SK-N-SH (cell line): ENCODE results near the gene PHF12. TPM values are rescaled to one million over a fixed set of nuclear protein-coding genes. Genes with fewer than 3 reads are reported as not detected.

ENCODE experiments used
- CTCF ChIA-PET: fragments of 300-600, 350-600 bp; formaldehyde crosslinking; extraction: SDS; loops from one replicate; lab custom pipeline; 2021; lab: Yijun Ruan, JAX
- POLR2A ChIA-PET: fragments of 350-600 bp; sonication (Branson Sonifier 250); formaldehyde crosslinking; extraction: SDS; loops from one replicate; lab custom pipeline; 2020; ENCODE audit warnings: antibody characterized with exemption, inconsistent platforms; lab: Yijun Ruan, JAX
- DNase-seq: peaks from one replicate; pipeline ENCODE4 v3.0.0; 2012
- H2AFZ ChIP-seq: fragments of 200-600 bp; sonication (generic); 2 replicates; pipeline ENCODE4 v1.8.1; 2016; ENCODE audit warnings: antibody characterized with exemption, mild to moderate bottlenecking, low read depth
- H3F3A ChIP-seq: fragments of 200-600 bp; sonication (generic); replicated peaks from 2 replicates; pipeline ENCODE3; 2016; ENCODE audit warnings: antibody characterized with exemption, mild to moderate bottlenecking; ENCODE audit not compliant: insufficient read depth
- H3K27ac ChIP-seq, 2 experiments: fragments of 200-500 bp in 1 of 2; fragments of 200-600 bp in 1 of 2; sonication (Bioruptor generic) in 1 of 2; sonication (generic), shearing (Covaris generic) in 1 of 2; 2 replicates each; pipeline versions ENCODE4 v1.5.1 to v1.6.1; 2014 to 2016; ENCODE audit warnings: low read depth in 2 of 2, inconsistent platforms in 1 of 2, low read length in 1 of 2, mild to moderate bottlenecking in 1 of 2, mixed read lengths in 1 of 2
- H3K27me3 ChIP-seq: fragments of 200-600 bp; sonication (generic), shearing (Covaris generic); 2 replicates; pipeline ENCODE4 v1.6.1; 2016; ENCODE audit warnings: mixed run types; ENCODE audit not compliant: insufficient read depth
- H3K36me3 ChIP-seq, 2 experiments: fragments of 200-500 bp in 1 of 2; fragments of 200-600 bp in 1 of 2; sonication (Bioruptor generic) in 1 of 2; sonication (generic) in 1 of 2; replicated peaks in 1 of 2; 2 replicates each; pipeline versions ENCODE3 to v1.5.1; 2014 to 2016; ENCODE audit warnings: low read length in 1 of 2, mild to moderate bottlenecking in 1 of 2; ENCODE audit not compliant: insufficient read depth in 2 of 2, control insufficient read depth in 1 of 2
- H3K4me1 ChIP-seq, 2 experiments: fragments of 200-500 bp in 1 of 2; fragments of 200-600 bp in 1 of 2; sonication (Bioruptor generic) in 1 of 2; sonication (generic), shearing (Covaris generic) in 1 of 2; 2 replicates each; pipeline versions ENCODE4 v1.5.1 to v1.6.1; 2014 to 2016; ENCODE audit warnings: low read depth in 1 of 2, low read length in 1 of 2, mixed run types in 1 of 2; ENCODE audit not compliant: insufficient read depth in 2 of 2, control insufficient read depth in 1 of 2
- H3K4me2 ChIP-seq: fragments of 200-600 bp; sonication (generic), shearing (Covaris generic); 2 replicates; pipeline ENCODE4 v1.6.1; 2017; ENCODE audit warnings: mixed run types
- H3K4me3 ChIP-seq, 2 experiments: fragments of 200-500 bp in 1 of 2; fragments of 200-600 bp in 1 of 2; sonication (Bioruptor generic) in 1 of 2; sonication (generic), shearing (Covaris generic) in 1 of 2; 2 replicates each; pipeline versions ENCODE4 v1.5.1 to v1.8.1; 2014 to 2016; ENCODE audit warnings: low read depth in 2 of 2, inconsistent platforms in 1 of 2, low read length in 1 of 2, mild to moderate bottlenecking in 1 of 2, mixed read lengths in 1 of 2, moderate library complexity in 1 of 2
- H3K79me2 ChIP-seq: fragments of 200-600 bp; sonication (generic); 2 replicates; pipeline ENCODE4 v1.8.1; 2017; ENCODE audit warnings: mild to moderate bottlenecking; ENCODE audit not compliant: insufficient read depth
- H3K9ac ChIP-seq: fragments of 200-600 bp; sonication (generic); 2 replicates; pipeline ENCODE4 v1.6.1; 2017; ENCODE audit warnings: mixed run types
- H3K9me2 ChIP-seq: fragments of 200-600 bp; sonication (generic); 2 replicates; pipeline ENCODE4 v1.6.1; 2017; ENCODE audit warnings: mixed run types
- H3K9me3 ChIP-seq: fragments of 200-600 bp; sonication (generic); 2 replicates; pipeline ENCODE4 v1.6.1; 2017; ENCODE audit warnings: mixed run types, mild to moderate bottlenecking, moderate library complexity
- H4K20me1 ChIP-seq: fragments of 200-600 bp; sonication (generic); 2 replicates; pipeline ENCODE4 v1.6.1; 2017; ENCODE audit warnings: mild to moderate bottlenecking, mixed run types; ENCODE audit not compliant: insufficient read depth
- EP300 ChIP-seq, 2 experiments: IDR thresholded peaks; 2 replicates each; pipeline versions ENCODE4 v1.4.0 to v1.6.1; 2012; ENCODE audit warnings: borderline replicate concordance in 1 of 2, low read depth in 1 of 2, low read length in 1 of 2
- FOSL2 ChIP-seq: IDR thresholded peaks from 2 replicates; pipeline ENCODE4 v1.4.0; 2012; ENCODE audit warnings: low read depth, mild to moderate bottlenecking, moderate library complexity, borderline replicate concordance
- FOXJ3 ChIP-seq: sonication (generic); formaldehyde crosslinking; IDR thresholded peaks from 2 replicates; pipeline ENCODE4 v1.5.1; 2020; ENCODE audit warnings: mild to moderate bottlenecking, missing genetic modification reagents
- JUND ChIP-seq: IDR thresholded peaks from 2 replicates; pipeline ENCODE4 v1.4.0; 2012
- MXI1 ChIP-seq: IDR thresholded peaks from 2 replicates; pipeline ENCODE4 v1.6.1; 2012; ENCODE audit warnings: mild to moderate bottlenecking, low read depth, low read length, improper control_type of control experiment
- POLR2AphosphoS5 ChIP-seq: IDR thresholded peaks from 2 replicates; pipeline ENCODE4 v1.6.1; 2012; ENCODE audit warnings: low read depth, low read length
- RCOR1 ChIP-seq: fragments of 150-350 bp; IDR thresholded peaks from 2 replicates; pipeline ENCODE4 v1.6.1; 2017; ENCODE audit warnings: antibody characterized with exemption, low read length
- RXRA ChIP-seq: IDR thresholded peaks from 2 replicates; pipeline ENCODE4 v1.4.0; 2012; ENCODE audit warnings: low read depth, mild to moderate bottlenecking, borderline replicate concordance
- SIN3A ChIP-seq: IDR thresholded peaks from 2 replicates; pipeline ENCODE4 v1.6.1; 2012; ENCODE audit warnings: low read depth, mild to moderate bottlenecking, low read length, moderate library complexity, borderline replicate concordance
- TCF12 ChIP-seq: IDR thresholded peaks from 2 replicates; pipeline ENCODE4 v1.4.0; 2012
- TEAD4 ChIP-seq: IDR thresholded peaks from 2 replicates; pipeline ENCODE4 v1.4.0; 2012; ENCODE audit warnings: mild to moderate bottlenecking, borderline replicate concordance; ENCODE audit not compliant: insufficient read depth
- YY1 ChIP-seq: IDR thresholded peaks from 2 replicates; pipeline ENCODE4 v1.4.0; 2012; ENCODE audit warnings: low read depth, mild to moderate bottlenecking
- WGBS: methylation state at CpG from one replicate; pipeline ENCODE4 v1.1.6; 2017; ENCODE audit warnings: low lambda C conversion rate; 5-methylcytosine and 5-hydroxymethylcytosine counted together
- polyA plus RNA-seq, 3 experiments: library from polyadenylated mRNA; depleted of rRNA; stranded (reverse); fragments of >200 nt; gene quantifications; 2 replicates each; pipeline ENCODE4 v1.2.3, GENCODE V29; 2012
- TF ChIP-seq, protein P1 (sequence below): IDR thresholded peaks from 2 replicates; pipeline ENCODE4; 2012
- TF ChIP-seq, protein P2 (sequence below): fragments of 150-350 bp; IDR thresholded peaks from 2 replicates; pipeline ENCODE4 v1.6.1; 2016; ENCODE audit warnings: mild to moderate bottlenecking, low read depth, low read length
- TF ChIP-seq, protein P3 (sequence below): fragments of 150-350 bp; IDR thresholded peaks from 2 replicates; pipeline ENCODE4 v1.6.1; 2017; ENCODE audit warnings: antibody characterized with exemption, low read length, low read depth, borderline replicate concordance
- TF ChIP-seq, protein P4 (sequence below): IDR thresholded peaks from 2 replicates; pipeline ENCODE4 v1.4.0; 2012; ENCODE audit warnings: low read depth
- TF ChIP-seq, protein P5 (sequence below): IDR thresholded peaks from 2 replicates; pipeline ENCODE4 v1.6.1; 2012; ENCODE audit warnings: mild to moderate bottlenecking, low read depth, low read length, moderate library complexity

The PHF12 gene
- polyA plus RNA-seq, 1 of the 3 experiments (the other 2 are of a cell fraction), result 24.0 TPM

DNA sequence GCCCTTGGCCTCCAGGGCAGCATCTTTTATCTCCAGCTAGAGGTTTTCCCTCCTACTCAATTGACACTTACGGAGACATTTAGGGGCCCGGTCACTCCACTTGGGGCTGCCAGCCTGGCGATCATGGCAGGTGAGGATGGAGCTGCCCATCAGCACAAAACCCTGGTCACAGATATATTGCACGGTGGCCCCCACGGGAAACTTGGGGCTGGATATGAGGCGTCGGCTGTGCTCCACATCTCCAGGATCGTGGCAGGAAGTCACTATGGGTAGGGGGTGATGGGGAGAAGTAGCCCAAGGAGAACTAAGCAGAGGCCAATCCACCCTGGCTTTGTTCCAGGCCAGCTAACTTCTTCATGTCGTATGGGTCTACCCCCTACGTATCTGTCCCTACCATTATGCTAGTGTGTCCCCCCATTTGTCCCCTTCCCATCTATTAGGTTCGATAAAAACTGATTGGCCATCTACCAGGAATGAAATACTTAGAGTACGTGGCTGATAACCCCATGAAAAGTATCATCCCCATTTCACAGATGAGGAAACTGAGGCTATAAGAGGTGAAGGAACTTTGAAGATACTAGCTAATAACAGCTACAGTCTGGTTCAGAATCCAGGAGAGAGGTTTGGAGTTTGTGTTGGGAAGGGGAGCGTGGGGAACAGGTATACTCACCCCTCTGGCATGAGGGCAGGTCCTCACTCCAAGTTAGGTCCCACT is 6.1 kb upstream of the PHF12 start:
- Histone ChIP-seq H3K4me3 (no peak overlapping the region), H3K9ac (no peak overlapping the region), H4K20me1 (no peaks in the 10 kb centered on the region), H3K27ac (no peak overlapping the region), H3K4me2 (no peak overlapping the region), H3F3A (peaks cover 8% of the 10 kb centered on the region), H2AFZ (no peak overlapping the region), H3K79me2 (no peaks in the 10 kb centered on the region), H3K4me1 (peaks cover 8 to 12% of the 10 kb centered on the region in 2 experiments; a peak in 3 of 4 replicates), H3K27me3 (no peaks in the 10 kb centered on the region), H3K36me3 (no peaks in the 10 kb centered on the region), H3K9me2 (no peaks in the 10 kb centered on the region), H3K9me3 (no peaks in the 10 kb centered on the region)
- ChIA-PET CTCF (interaction anchor here (1.5 to 15.3 kb wide), 5 partner anchors 8 to 231 kb away, joined by 4 to 947 read pairs (median 10); partner anchors contain the start of gene TLCD1), POLR2A (no interaction called here)
- no peak for DNase-seq
- TF ChIP-seq, protein P1, sequence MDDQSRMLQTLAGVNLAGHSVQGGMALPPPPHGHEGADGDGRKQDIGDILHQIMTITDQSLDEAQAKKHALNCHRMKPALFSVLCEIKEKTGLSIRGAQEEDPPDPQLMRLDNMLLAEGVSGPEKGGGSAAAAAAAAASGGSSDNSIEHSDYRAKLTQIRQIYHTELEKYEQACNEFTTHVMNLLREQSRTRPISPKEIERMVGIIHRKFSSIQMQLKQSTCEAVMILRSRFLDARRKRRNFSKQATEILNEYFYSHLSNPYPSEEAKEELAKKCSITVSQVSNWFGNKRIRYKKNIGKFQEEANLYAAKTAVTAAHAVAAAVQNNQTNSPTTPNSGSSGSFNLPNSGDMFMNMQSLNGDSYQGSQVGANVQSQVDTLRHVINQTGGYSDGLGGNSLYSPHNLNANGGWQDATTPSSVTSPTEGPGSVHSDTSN, result no peak
- no peak for TF ChIP-seq RXRA
- TF ChIP-seq EP300 (IDR thresholded peaks at IDR 0.05; ENCODE audit: borderline replicate concordance in 1 of 2, low read depth in 1 of 2, low read length in 1 of 2), result no peak
- TF ChIP-seq, protein P2, sequence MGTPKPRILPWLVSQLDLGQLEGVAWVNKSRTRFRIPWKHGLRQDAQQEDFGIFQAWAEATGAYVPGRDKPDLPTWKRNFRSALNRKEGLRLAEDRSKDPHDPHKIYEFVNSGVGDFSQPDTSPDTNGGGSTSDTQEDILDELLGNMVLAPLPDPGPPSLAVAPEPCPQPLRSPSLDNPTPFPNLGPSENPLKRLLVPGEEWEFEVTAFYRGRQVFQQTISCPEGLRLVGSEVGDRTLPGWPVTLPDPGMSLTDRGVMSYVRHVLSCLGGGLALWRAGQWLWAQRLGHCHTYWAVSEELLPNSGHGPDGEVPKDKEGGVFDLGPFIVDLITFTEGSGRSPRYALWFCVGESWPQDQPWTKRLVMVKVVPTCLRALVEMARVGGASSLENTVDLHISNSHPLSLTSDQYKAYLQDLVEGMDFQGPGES, result no peak
- no peak for TF ChIP-seq SIN3A
- TF ChIP-seq, protein P3, sequence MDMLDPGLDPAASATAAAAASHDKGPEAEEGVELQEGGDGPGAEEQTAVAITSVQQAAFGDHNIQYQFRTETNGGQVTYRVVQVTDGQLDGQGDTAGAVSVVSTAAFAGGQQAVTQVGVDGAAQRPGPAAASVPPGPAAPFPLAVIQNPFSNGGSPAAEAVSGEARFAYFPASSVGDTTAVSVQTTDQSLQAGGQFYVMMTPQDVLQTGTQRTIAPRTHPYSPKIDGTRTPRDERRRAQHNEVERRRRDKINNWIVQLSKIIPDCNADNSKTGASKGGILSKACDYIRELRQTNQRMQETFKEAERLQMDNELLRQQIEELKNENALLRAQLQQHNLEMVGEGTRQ, result no peak
- TF ChIP-seq RCOR1, result no peak
- 80% methylated on average over 12 of the region's 13 CpGs for WGBS

DNA sequence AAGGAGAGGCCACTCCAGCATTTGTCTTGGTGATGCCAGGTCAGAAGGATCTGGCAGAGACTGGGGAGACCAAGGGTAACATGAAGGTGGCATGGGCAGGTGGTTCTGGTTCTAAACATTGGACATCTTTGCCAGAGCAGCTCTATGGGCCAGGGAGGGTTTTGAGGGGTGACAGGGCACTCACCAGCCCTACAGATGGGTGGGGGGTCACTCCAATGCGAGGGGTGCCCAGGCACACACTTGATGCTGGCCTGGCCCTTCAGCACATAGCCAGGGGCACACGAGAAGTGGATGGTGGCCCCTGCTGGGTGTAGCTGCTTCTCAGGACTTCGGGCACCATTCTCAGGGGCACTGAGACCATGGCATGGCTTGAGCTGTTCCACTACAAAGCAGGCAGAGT is 5.5 kb upstream of the PHF12 start:
- no peak for DNase-seq
- peaks cover 8 to 12% of the 10 kb centered on the region in 2 experiments; a peak in 3 of 4 replicates for H3K4me1 ChIP-seq
- no peak overlapping the region for H3K27ac ChIP-seq
- H3K9me3 ChIP-seq, result no peaks in the 10 kb centered on the region
- no peaks in the 10 kb centered on the region for H3K27me3 ChIP-seq
- H3K9ac ChIP-seq, result no peak overlapping the region
- no peaks in the 10 kb centered on the region for H3K9me2 ChIP-seq
- no peak for TF ChIP-seq JUND
- TF ChIP-seq YY1, result no peak
- no peak for TF ChIP-seq TEAD4
- TF ChIP-seq, protein P4, sequence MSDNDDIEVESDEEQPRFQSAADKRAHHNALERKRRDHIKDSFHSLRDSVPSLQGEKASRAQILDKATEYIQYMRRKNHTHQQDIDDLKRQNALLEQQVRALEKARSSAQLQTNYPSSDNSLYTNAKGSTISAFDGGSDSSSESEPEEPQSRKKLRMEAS, result no peak
- TF ChIP-seq POLR2AphosphoS5, result no peak
- no peak for TF ChIP-seq MXI1
- no peak for TF ChIP-seq RCOR1
- no peak for TF ChIP-seq TCF12
- TF ChIP-seq FOSL2, result no peak
- no peak for TF ChIP-seq FOXJ3 (CRISPR knock-in tag)
- TF ChIP-seq, protein P5, sequence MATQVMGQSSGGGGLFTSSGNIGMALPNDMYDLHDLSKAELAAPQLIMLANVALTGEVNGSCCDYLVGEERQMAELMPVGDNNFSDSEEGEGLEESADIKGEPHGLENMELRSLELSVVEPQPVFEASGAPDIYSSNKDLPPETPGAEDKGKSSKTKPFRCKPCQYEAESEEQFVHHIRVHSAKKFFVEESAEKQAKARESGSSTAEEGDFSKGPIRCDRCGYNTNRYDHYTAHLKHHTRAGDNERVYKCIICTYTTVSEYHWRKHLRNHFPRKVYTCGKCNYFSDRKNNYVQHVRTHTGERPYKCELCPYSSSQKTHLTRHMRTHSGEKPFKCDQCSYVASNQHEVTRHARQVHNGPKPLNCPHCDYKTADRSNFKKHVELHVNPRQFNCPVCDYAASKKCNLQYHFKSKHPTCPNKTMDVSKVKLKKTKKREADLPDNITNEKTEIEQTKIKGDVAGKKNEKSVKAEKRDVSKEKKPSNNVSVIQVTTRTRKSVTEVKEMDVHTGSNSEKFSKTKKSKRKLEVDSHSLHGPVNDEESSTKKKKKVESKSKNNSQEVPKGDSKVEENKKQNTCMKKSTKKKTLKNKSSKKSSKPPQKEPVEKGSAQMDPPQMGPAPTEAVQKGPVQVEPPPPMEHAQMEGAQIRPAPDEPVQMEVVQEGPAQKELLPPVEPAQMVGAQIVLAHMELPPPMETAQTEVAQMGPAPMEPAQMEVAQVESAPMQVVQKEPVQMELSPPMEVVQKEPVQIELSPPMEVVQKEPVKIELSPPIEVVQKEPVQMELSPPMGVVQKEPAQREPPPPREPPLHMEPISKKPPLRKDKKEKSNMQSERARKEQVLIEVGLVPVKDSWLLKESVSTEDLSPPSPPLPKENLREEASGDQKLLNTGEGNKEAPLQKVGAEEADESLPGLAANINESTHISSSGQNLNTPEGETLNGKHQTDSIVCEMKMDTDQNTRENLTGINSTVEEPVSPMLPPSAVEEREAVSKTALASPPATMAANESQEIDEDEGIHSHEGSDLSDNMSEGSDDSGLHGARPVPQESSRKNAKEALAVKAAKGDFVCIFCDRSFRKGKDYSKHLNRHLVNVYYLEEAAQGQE, result no peak
- H2AFZ ChIP-seq, result no peak overlapping the region
- no peaks in the 10 kb centered on the region for H4K20me1 ChIP-seq
- 42% methylated on average over 2 of the region's 3 CpGs for WGBS
- POLR2A ChIA-PET, result no interaction called here
- CTCF ChIA-PET, result interaction anchor here (1.5 to 15.3 kb wide), 5 partner anchors 9 to 230 kb away, joined by 4 to 947 read pairs (median 10); partner anchors contain the start of gene TLCD1
- peaks cover 10% of the 10 kb centered on the region for H3F3A ChIP-seq
- no peaks in the 10 kb centered on the region for H3K79me2 ChIP-seq
- no peak overlapping the region for H3K4me3 ChIP-seq
- no peaks in the 10 kb centered on the region for H3K36me3 ChIP-seq
- H3K4me2 ChIP-seq, result no peak overlapping the region
